Measurements from ENCODE around the gene CSNK2A1. TPM values are rescaled to one million over a fixed set of nuclear protein-coding genes. Genes with fewer than 3 reads are reported as not detected.
"Not testable (repeated sequence)": the region's sequence is repeated elsewhere in the genome, so short reads cannot be mapped to it uniquely, and the experiment has no call there.

The CSNK2A1 gene
- total RNA-seq, 1 donor from 2014 or later = 121 TPM

GRCh38 chr20:536426-537010 lies 7.1 kb downstream of the CSNK2A1 start:
- intact Hi-C loops (cut with micrococcal nuclease) = no loop called here

- intact Hi-C loops (cut with micrococcal nuclease) = no loop called here
Observed at GRCh38 chr20:535958-536357, 7.6 kb downstream of the CSNK2A1 start.

DNA sequence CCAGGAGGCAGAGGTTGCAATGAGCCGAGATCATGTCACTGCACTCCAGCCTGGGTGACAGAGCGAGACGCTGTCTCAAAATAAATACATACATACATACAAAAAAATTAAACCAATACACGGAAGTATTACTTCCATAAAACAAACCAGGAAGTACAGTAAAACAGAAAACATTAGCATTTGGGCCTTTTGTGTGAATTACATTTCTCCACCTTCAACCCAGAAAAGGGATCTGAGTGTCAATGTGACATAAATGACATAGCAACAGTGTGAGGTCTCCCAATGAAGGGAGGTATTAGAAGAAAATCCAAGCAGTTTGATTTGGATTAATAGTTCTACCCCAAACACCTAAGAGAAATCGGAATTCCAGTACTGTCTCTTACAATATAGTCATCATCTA lies 10.1 kb downstream of the CSNK2A1 start:
- intact Hi-C loops (cut with micrococcal nuclease) = no loop called here

DNA sequence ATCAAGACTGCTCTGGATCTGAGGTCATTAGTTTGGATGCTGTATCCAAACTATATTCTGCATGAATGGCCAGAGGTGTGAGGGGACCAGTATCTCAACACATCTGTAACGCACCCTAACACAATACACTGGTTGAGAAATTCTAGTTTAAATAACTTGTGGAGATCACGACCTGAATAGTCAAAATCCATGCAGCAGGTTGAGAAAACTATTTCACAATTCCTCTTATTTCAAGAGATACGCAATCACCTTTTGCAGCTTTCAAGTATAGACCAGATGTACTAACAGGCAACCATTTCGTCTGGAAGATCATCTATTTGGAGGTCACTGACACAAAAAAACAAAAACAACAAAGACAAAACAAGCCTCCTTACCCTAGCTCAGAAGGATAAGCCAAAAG lies 11.1 kb downstream of the CSNK2A1 start:
- intact Hi-C loops (cut with micrococcal nuclease) = no loop called here

- intact Hi-C loops (cut with micrococcal nuclease) = no loop called here
Observed at GRCh38 chr20:531608-532007, 12.0 kb downstream of the CSNK2A1 start.

DNA sequence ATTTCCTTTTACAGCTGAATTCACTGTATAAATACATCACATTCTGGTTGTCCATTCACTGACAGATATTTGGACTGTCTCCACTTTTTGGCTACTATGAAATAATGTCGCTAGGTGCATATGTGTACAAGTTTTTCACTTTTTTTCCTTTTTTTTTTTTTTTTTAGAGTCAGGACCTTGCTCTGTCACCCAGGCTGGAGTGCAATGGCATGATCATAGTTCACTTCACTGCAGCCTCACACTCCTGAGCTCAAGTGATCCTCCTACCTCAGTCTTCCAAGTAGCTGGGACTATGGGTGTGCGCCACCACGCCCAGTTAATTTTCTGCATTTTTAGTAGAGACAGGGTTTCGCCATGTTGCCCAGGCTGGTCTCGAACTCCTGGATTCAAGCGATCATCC lies 13.3 kb downstream of the CSNK2A1 start:
- intact Hi-C loops (cut with micrococcal nuclease) = no loop called here

DNA sequence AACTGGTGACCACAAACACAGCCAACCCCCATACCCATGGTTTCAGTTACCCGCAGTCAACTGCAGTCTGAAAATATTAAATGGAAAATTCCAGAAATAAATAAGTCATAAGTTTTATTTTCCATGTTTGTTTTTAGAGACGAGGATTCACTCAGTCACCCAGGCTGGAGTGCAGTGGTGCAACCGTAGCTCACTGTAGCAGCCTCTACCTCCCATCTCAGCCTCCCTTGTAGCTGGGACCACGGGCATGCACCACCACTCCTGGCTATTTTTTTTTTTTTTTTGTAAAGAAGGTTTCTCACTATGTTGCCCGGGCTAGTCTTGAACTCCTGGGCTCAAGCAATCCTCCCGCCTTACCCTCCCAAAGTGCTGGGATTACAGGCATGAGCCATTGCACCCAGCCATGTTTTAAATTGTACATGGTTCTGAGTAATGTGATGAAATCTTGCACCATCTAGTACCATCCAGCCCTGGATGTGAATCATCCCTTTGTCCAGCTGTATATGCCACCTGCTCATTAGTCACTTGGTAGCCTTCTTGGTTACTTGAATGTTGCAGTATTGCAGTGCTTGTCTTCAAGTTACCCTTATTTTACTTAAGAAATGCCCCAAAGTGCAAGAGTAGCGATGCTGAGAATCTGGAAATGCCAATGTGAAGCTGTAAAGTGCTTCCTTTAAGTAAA lies 14.5 kb downstream of the CSNK2A1 start:
- intact Hi-C loops (cut with micrococcal nuclease) = no loop called here

DNA sequence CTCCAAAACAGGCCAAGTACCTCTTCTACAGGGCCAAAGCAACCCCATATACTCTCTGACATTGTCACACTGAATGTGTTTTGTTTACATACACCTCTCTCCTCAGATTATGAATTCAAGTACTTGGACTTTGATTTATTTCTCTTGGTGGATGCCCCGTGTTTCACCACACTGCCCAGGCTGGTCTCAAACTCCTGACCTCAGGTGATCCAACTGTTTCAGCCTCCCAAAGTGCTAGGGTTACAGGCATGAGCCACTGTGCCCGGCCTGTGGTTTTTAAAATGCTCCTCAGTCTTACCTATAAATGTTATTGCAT lies 16.1 kb downstream of the CSNK2A1 start:
- intact Hi-C loops (cut with micrococcal nuclease) = no loop called here

- intact Hi-C loops (cut with micrococcal nuclease) = no loop called here
Observed at GRCh38 chr20:521860-522259, 21.7 kb downstream of the CSNK2A1 start.

DNA sequence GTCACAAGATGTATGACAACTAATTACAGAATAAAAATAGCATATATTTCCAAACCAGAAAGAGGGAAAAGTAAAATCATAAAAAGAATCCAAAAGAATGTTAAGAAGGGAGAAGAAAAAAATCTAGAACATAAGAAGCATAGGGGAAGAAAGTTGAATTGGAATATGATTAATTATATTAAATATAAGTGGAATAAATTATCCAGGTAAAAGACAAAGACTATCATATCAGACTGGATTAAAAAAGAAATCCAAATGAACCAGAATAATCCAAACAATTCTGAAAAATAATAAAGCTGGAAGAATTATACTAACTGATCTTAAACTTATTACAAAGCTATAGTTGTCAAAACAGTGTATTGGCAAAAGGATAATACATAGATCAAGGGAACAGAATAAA lies 23.6 kb downstream of the CSNK2A1 start:
- intact Hi-C loops (cut with micrococcal nuclease) = no loop called here

GRCh38 chr20:517221-517620 lies 26.4 kb downstream of the CSNK2A1 start:
- intact Hi-C loops (cut with micrococcal nuclease) = no loop called here

DNA sequence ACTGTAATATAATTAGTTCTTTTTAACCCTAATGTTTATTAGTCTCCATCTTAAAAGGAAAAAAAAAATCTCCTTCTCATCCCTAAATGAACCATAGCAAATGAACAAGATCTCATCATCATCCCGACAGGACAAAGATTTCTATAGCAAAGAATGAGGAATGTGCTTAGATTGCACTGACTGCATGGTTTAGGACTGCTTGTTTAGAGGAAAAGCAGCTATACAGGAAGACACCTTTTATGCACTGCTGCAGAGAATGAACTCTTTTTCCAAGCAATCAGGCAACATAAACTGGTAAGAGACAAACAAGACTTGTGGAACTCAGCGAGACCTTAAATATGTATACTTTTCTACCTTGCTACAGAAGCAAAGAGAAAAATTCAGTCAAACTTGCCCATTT lies 26.8 kb downstream of the CSNK2A1 start:
- intact Hi-C loops (cut with micrococcal nuclease) = no loop called here

GRCh38 chr20:515696-516095 lies 27.9 kb downstream of the CSNK2A1 start:
- intact Hi-C loops (cut with micrococcal nuclease) = no loop called here

- intact Hi-C loops (cut with micrococcal nuclease) = no loop called here
Observed at GRCh38 chr20:513429-513828, 30.2 kb downstream of the CSNK2A1 start.

DNA sequence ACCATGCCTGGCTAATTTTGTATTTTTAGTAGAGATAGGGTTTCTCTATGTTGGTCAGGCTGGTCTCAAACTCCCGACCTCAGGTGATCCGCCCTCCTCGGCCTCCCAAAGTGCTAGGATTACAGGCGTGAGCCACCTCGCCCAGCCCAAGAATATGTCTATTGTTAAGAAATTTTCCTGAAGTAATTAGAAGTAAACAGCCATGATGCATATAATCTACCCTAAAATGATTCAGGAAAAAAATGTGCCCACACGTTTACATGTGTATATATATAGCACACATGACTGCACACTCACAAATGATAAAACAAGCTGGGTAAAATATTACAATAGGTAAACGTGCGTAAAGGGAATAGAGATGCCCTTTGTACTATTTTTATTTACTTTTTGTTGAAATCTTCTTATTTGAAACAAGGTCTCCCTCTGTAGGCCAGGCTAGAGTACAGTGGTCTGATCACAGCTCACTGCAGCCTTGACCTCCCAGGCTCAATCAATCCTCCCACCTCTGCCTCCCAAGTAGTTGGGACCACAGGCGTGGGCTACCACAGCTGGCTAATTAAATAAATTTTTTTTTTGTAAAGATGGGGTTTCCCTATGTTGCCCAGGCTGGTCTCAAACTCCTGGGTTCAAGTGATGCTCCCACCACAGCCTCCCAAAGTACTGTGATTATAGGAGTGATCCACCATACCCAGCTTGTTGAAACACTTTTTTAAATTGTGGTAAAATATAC lies 33.1 kb downstream of the CSNK2A1 start:
- intact Hi-C loops (cut with micrococcal nuclease) = not testable (repeated sequence)

DNA sequence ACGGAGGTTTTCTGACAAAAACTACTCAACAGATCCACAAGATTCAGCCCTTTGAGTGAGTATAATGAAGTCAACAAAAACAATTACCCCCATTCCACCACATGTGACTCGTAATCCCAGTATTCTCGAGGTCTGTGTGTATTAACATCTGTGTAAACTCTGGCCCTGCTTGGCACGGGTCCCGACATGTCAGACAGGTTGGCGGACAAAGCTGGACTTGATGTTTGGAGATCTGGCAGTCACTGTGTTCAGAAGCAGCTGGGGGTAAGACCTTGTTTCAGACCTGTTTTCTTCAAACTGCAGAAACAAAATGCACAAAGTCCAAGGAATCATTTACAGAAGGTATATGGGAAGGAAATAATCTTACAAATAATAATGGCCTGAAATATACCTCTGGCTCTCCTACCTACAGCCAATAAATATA lies 35.2 kb downstream of the CSNK2A1 start:
- intact Hi-C loops (cut with micrococcal nuclease) = not testable (repeated sequence)

GRCh38 chr20:507761-508332 lies 35.7 kb downstream of the CSNK2A1 start:
- intact Hi-C loops (cut with micrococcal nuclease) = no loop called here

- intact Hi-C loops (cut with micrococcal nuclease) = no loop called here
Observed at GRCh38 chr20:507006-507758, 36.4 kb downstream of the CSNK2A1 start.

DNA sequence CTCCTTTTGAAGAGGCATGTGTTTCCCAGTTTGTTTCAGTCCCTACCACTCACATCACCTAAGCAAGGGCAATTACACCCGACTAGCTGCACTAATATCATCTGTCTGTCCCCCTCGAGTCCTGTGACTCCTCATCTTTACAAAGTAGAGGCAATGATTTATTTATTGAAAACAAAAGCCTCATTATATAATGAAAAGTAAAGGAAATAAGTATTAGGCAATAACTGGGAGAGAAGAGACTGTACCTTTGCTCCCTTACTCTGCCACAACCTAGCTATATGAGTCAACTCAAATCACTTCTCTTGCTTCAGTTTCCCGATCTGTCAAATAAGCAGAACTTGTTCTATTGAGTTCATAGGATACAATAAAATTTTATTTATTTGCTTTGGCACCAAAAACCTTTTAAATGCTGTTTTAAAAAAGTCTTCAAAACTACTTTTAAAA lies 38.9 kb downstream of the CSNK2A1 start:
- intact Hi-C loops (cut with micrococcal nuclease) = no loop called here

- intact Hi-C loops (cut with micrococcal nuclease) = no loop called here
Observed at GRCh38 chr20:503048-503737, 40.4 kb downstream of the CSNK2A1 start.

DNA sequence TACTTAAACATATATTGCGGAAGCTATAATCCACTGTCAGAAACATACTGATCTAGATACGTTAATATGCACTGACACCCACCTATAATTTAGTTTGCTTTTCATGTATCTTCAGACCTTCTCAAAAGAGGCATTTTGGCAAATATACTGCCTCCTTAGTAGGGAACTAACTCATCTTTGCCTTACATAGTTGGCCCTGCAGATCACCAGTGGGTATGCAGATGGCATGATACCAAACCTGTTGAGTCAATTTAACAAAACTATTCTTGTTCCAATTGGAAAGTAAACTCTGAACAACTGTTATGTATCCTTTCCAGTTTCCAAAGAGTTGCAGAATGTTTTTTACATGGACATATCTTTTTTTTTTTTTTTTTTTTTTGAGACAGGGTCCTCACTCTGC lies 45.6 kb downstream of the CSNK2A1 start:
- intact Hi-C loops (cut with micrococcal nuclease) = no loop called here

All from T-helper 1 cell treated with Interleukin-12 subunit alpha and Interleukin-12 subunit beta and Interleukin-4 antibody, amounts not matched to agents 30 ng/mL and 1 ng/mL, for 36 hours (primary cell).